Aortic smooth muscle cell (primary cell): ENCODE measurements around the gene ROBO4. TPM values are rescaled to one million over a fixed set of nuclear protein-coding genes. Genes with fewer than 3 reads are reported as not detected.

Source experiments
- total RNA-seq: library from RNA; depleted of rRNA; stranded (reverse); fragments of >200 nt; gene quantifications from 2 replicates; pipeline ENCODE4 v1.2.3, GENCODE V29; 2014

Gene ROBO4
- total RNA-seq: 1.9 and 3.6 TPM in 2 replicates

DNA sequence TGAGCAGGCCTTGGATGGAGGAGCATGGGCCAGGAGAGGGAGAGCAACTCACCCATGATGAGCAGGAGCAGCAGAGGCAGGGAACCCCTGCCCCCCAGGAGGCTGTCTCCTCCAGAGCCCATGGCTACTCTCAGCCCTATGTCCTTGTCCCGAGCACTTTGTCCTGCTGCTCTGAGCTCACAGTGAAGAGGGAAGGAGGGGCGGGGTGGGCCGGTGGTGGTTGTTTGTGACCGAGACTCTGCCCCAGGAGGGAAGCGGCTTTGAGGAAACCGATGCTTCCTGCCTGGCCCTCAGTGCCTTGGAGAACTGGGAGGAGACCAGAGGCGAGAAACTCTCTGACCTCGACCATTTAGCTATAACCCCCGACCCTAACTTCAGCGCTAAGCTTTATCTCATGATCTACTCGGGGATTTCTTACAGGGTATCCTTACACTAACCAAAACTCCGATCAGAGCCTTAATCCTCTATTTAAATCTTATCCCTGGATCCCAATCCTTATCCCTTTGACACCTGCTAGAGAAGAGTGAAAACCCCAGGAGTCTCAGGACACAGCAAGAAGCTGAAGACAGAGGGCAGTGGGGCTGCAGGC, at the start of gene ROBO4:
Gene ROBO4 (minus strand): TSS at position 192 of the 589 bp plus-strand sequence. CDS start 70 bp downstream, at position 122.

DNA sequence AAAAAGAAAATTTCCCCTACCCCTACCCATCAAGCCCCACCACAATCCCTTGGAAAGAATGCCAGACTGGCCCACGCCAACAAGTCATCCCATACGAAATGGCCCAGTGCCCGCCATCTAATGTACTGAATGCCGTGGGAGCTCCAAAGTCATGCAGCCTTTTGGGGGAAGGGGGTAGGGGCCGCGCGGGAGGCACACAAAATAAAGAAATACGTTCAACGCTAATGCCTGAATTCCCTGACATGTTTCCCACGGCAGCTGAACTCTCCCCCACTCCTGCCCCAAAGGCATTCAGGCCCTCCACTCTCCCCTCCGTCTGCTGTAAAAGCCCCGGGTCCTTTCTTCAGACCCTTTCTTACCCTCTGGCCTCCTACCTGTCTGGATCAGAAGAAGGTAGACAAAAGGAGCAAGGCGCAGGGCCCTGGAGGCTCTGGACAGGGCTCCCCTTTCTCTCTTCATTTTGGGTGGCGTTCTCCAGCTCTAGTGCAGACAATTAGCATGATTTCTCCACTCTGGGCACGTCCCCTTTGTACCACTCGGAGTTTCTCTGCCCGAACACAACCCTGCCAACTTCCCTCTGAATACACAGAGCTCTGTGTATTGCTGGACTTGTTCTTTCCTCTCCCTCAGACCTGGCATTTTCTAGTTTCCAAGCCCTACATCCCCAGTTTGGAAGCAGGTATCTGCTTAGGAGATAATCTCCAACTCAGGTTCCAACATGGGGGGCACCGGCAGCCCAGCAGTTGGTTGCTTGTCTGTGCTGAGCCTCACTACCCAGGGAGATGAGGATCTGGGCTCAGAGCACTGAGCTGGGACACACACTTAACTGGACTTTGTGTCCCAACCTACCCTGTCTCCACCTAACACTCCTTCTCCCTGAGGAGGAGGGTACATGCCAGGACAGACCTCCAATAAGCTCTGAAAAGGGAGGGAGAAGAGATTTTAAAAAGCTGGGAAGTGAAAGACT, 38.2 kb upstream of the ROBO4 start, which contains the start of gene HEPACAM:
Gene HEPACAM (minus strand): TSS at position 500 of the 967 bp plus-strand sequence. CDS start 41 bp downstream, at position 459.

DNA sequence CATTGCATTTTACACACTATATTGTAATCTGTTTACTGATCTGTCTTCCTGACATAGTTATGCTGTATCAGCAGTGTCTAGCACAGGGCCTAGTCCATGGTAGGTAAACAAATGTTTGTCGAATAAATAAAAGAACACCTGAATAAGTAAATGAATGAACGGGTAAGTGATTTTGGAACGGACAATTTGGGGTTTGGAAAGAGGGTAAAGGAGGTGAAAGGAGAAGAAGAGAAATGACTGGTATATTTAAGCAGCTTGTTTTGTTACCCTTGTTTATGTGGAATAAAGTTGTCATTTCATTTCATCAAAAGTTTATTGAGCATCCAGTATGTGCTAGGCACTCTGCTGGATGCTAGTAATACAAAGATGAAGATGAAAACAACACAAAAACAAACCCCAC, 21.3 kb upstream of the ROBO4 start, which contains the start of gene HEPN1:
Gene HEPN1 (plus strand): TSS at position 301 of the 400 bp plus-strand sequence.

DNA sequence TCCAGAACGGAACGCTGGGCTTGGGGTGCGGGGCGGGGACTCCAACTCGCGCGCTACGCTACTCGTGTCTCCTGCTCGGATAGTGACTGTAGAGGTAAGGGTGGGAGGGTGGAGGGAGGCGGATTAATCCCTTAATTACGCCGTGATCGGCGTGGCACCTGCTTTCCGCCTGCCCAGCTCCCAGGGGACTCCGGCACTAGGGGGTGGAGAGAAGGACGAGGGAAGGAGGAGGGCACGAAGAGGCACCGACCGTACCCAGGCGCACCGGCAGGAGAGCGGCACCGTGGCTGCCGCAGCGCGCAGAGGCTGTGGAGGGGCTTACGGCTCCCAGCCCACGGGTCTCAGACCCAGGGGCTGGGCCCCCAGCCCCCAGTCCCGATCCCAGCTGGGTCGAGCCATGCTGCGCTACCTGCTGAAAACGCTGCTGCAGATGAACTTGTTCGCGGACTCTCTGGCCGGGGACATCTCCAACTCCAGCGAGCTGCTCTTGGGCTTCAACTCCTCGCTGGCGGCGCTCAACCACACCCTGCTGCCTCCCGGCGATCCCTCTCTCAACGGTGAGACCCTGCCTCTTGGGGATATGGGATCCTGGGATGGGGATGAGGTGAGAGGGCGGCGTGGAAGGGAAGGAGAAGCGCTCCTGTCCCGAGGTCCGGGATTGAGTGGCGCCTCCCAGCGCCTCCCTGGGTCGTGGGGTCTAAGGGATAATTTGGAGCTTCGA, 32.3 kb downstream of the ROBO4 start, which contains the start of gene ROBO3:
Gene ROBO3 (plus strand): TSS at position 252 of the 721 bp plus-strand sequence. CDS start 146 bp downstream, at position 398.

Other genes with a start within 250 kb of the ROBO4 start
- 16.8 and 21.9 TPM in 2 replicates for gene SIAE, start 224.1 kb downstream of the ROBO4 start, total RNA-seq
- gene SPA17, start 224.0 kb downstream of the ROBO4 start, total RNA-seq: 16.4 and 20.3 TPM in 2 replicates
- 0.40 and 1.1 TPM in 2 replicates for gene NRGN, start 157.9 kb downstream of the ROBO4 start, total RNA-seq
- gene VSIG2, start 145.6 kb downstream of the ROBO4 start, total RNA-seq: 0.06 and 0.13 TPM in 2 replicates
- gene ESAM, start 135.6 kb downstream of the ROBO4 start, total RNA-seq: 7.0 and 13.6 TPM in 2 replicates
- 5.9 and 7.4 TPM in 2 replicates for gene MSANTD2, start 97.5 kb downstream of the ROBO4 start, total RNA-seq
- gene ROBO3, start 32.4 kb downstream of the ROBO4 start, total RNA-seq: 2.5 and 2.7 TPM in 2 replicates
- not detected in 2 replicates for gene HEPN1, start 21.4 kb upstream of the ROBO4 start, total RNA-seq
- gene HEPACAM, start 38.2 kb upstream of the ROBO4 start, total RNA-seq: not detected in 2 replicates
- 1.4 and 1.7 TPM in 2 replicates for gene CCDC15, start 56.3 kb upstream of the ROBO4 start, total RNA-seq
- gene SLC37A2, start 165.4 kb upstream of the ROBO4 start, total RNA-seq: 0.06 and 0.13 TPM in 2 replicates
- gene TMEM218, start 213.8 kb upstream of the ROBO4 start, total RNA-seq: 19.7 and 27.2 TPM in 2 replicates